Heart right ventricle (tissue), 16 donors: ENCODE measurements around the gene PCGF5. TPM values are rescaled to one million over a fixed set of nuclear protein-coding genes. Genes with fewer than 3 reads are reported as not detected.

Source experiments
- ATAC-seq, 8 donors: fragments of 200-7000 bp; cut with Tn5 transposase; one replicate each; pipeline ENCODE4 v1.9.1; 2020; ENCODE audit warnings: mild to moderate bottlenecking in 8 of 8, moderate library complexity in 8 of 8, moderate number of reproducible peaks in 1 of 8
- DNase-seq, 2 donors: peaks; one replicate each; pipeline ENCODE4 v3.0.0-alpha.2; 2020
- H3K27ac ChIP-seq, 10 donors: fragments of 200-600 bp; sonication (generic) in 2 of 10; one replicate each; pipeline versions ENCODE4 v1.5.0 to v1.8.0; 2020 to 2022; ENCODE audit warnings: mild to moderate bottlenecking in 3 of 10
- H3K27me3 ChIP-seq, 7 donors: fragments of 200-600 bp; one replicate each; pipeline ENCODE4 v1.8.0; 2021 to 2022; ENCODE audit warnings: mild to moderate bottlenecking in 2 of 7
- H3K36me3 ChIP-seq, 9 donors: fragments of 200-600 bp; sonication (generic) in 1 of 9; one replicate each; pipeline versions ENCODE4 v1.5.0 to v1.8.0; 2020 to 2022; ENCODE audit warnings: mild to moderate bottlenecking in 2 of 9
- H3K4me1 ChIP-seq, 9 donors: fragments of 200-600 bp; sonication (generic) in 1 of 9; one replicate each; pipeline versions ENCODE4 v1.5.0 to v1.8.0; 2020 to 2022; ENCODE audit warnings: mild to moderate bottlenecking in 4 of 9
- H3K4me3 ChIP-seq, 10 donors: fragments of 200-600 bp; sonication (generic) in 2 of 10; one replicate each; pipeline versions ENCODE4 v1.5.0 to v1.8.0; 2020 to 2022; ENCODE audit warnings: mild to moderate bottlenecking in 7 of 10, moderate library complexity in 2 of 10
- H3K9me3 ChIP-seq, 11 donors: fragments of 200-600 bp in 10 of 11; sonication (generic) in 2 of 11; one replicate each; pipeline versions ENCODE4 v1.5.0 to v1.8.0; 2013 to 2022; ENCODE audit warnings: mild to moderate bottlenecking in 2 of 11, control low read depth in 1 of 11, moderate library complexity in 1 of 11
- CTCF ChIP-seq, 9 donors: fragments of 200-600 bp; sonication (generic) in 2 of 9; IDR thresholded peaks; one replicate each; pipeline versions ENCODE4 v1.5.0 to v1.8.0; 2021 to 2022; ENCODE audit warnings: antibody characterized with exemption in 9 of 9, mild to moderate bottlenecking in 5 of 9, moderate library complexity in 1 of 9
- WGBS, 2 donors: extraction: QIAGEN DNeasy Blood & Tissue Kit; methylation state at CpG; one replicate each; pipeline ENCODE4 v1.1.7; 2013; ENCODE audit warnings: inconsistent platforms in 1 of 2; 5-methylcytosine and 5-hydroxymethylcytosine counted together
- intact Hi-C, 10 donors: fragments of 100-400 bp; cut with DNase I; formaldehyde crosslinking; loops; one replicate each; pipeline versions ENCODE4 v1.11.1 to v1.14.2; 2022
- polyA plus RNA-seq, 2 donors: library from polyadenylated mRNA; stranded (reverse); fragments of 200-250 nt; gene quantifications; one replicate each; pipeline ENCODE4 v1.2.3, GENCODE V29; 2013
- total RNA-seq, 10 donors: library from RNA; stranded (reverse); fragmentation: NEBNext Ultra II Directional in 3 of 10; extraction: Animal tissue kit (Norgen Biotek cat#: 25700) in 3 of 10; gene quantifications; one replicate each; pipeline versions ENCODE4 v1.2.1 to v1.2.4, GENCODE V29; 2021 to 2023
- donor health status: Arrhythmogenic right ventricular cardiomyopathy.
- donor health status: ischemic (EF 13 %, LVEDD 7.1; RV severe dilation, severe dysfunction).
- donor health status: healthy with polysubstance abuse.
- donor health status: DM: no; HTN: yes; CAD: no.
- donor health status: DM: no; HTN: no; CAD: no.
- donor health status: ischemic (EF 25% LVEDD 6.9; RV normal size, moderate dysfunction).
- donor health status: ischemic (EF 25% LVEDD 5.7; RV mildly dilated, moderate dysfunction).
- donor health status: healthy.
- donor health status: DM: yes; HTN: yes; CAD: no.
- donor health status: Ischemic cardiomyopathy.
- donor health status: ischemic (EF 35%, LVEDD 5.7; RV mildly dilated, moderate dysfunction).
- donor health status: nonischemic (EF 11% LVEDD 7.7; RV severe dilation, severe dysfunction).
- donor health status: DM: yes; HTN: yes; CAD: no.
- donor health status: PGD.
- donor health status: ischemic (EF 29% LVEDD 5.4; RV normal size, mild dysfunction).
- donor health status: nonischemic (EF 23%, LVEDD 6.1; RV moderate dilation, normal function).

Gene PCGF5
- total and polyA plus RNA-seq, 12 donors = 46.2 to 104 (median 76.5) TPM

GRCh38 chr10:91197127-91197526 is 23.3 kb upstream of the PCGF5 start:
- ATAC-seq (peak in 6 of 8 donors; percentile 34 to 76 (median 46)), DNase-seq (peak in 1 of 2 donors; percentile 20)
- Histone ChIP-seq H3K27me3 (no peaks in the 10 kb centered on the region), H3K4me1 (peaks cover 0 to 82% (median 59%) of the 10 kb centered on the region in 9 donors), H3K4me3 (peak overlapping the region in 1 of 10 donors; percentile 3), H3K36me3 (no peaks in the 10 kb centered on the region), H3K27ac (peak overlapping the region in 4 of 10 donors; percentile 13 to 85 (median 26)), H3K9me3 (no peaks in the 10 kb centered on the region)
- WGBS, 2 donors = 41 to 47% methylated on average over 12 of the region's 12 CpGs
- intact Hi-C loops = no loop called here
- TF ChIP-seq CTCF (IDR thresholded peaks at IDR 0.05) = peak in 1 of 9 donors; percentile 24

DNA sequence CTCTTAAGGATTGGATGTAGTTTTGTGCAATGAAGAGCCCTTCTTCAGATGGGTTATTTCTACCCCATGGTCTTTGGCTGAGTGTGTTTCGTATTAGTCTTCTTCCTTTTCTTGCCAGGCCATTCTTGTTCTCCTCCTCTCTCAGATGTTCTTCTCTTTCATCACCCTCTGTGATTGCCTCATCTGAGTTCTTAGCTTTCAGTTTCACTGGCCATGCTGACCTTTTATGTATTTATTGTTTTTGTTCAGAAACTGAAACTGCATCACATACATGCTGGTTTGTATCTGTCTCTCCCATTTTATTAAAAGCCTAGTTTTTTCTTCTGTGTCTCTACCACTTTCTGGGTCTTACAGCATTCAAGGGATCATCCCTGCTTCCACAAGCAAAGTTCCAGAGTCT is 21.7 kb upstream of the PCGF5 start:
- intact Hi-C loops = no loop called here

GRCh38 chr10:91200314-91201212 is 19.9 kb upstream of the PCGF5 start:
- intact Hi-C loops = no loop called here
- DNase-seq = peak in 1 of 2 donors; percentile 54
- no peak for TF ChIP-seq CTCF (IDR thresholded peaks at IDR 0.05)
- Histone ChIP-seq H3K4me3 (no peak overlapping the region), H3K36me3 (no peaks in the 10 kb centered on the region), H3K27me3 (no peaks in the 10 kb centered on the region), H3K27ac (peak overlapping the region in 7 of 10 donors; percentile 50 to 85 (median 64)), H3K9me3 (no peaks in the 10 kb centered on the region), H3K4me1 (peaks cover 0 to 88% (median 65%) of the 10 kb centered on the region in 9 donors)
- peak; percentile 43 to 92 (median 80) for ATAC-seq
- 44 to 47% methylated on average over 5 of the region's 5 CpGs for WGBS, 2 donors

More for the DNA sequence above, 21.7 kb upstream of the PCGF5 start:
- ATAC-seq (peak in 6 of 8 donors; percentile 13 to 66 (median 30)), DNase-seq (no peak)
- no peak overlapping the region for H3K4me3 ChIP-seq
- H3K9me3 ChIP-seq = no peaks in the 10 kb centered on the region
- 38 to 65% methylated on average over 1 of the region's 1 CpG for WGBS, 2 donors
- H3K27ac ChIP-seq = peak overlapping the region in 8 of 10 donors; percentile 7 to 85 (median 47)
- no peaks in the 10 kb centered on the region for H3K27me3 ChIP-seq
- TF ChIP-seq CTCF (IDR thresholded peaks at IDR 0.05) = no peak
- H3K36me3 ChIP-seq = no peaks in the 10 kb centered on the region
- peaks cover 0 to 80% (median 59%) of the 10 kb centered on the region in 9 donors for H3K4me1 ChIP-seq

- intact Hi-C loops = no loop called here
- Histone ChIP-seq H3K9me3 (no peaks in the 10 kb centered on the region), H3K27ac (peak overlapping the region in 7 of 10 donors; percentile 13 to 85 (median 60)), H3K36me3 (no peaks in the 10 kb centered on the region), H3K4me1 (peaks cover 0 to 87% (median 68%) of the 10 kb centered on the region in 9 donors), H3K27me3 (no peaks in the 10 kb centered on the region), H3K4me3 (no peak overlapping the region)
- ATAC-seq (peak in 2 of 8 donors; percentile 8 to 42), DNase-seq (no peak)
- TF ChIP-seq CTCF (IDR thresholded peaks at IDR 0.05) = no peak
- 43 to 45% methylated on average over 3 of the region's 3 CpGs for WGBS, 2 donors
These were observed 19.1 kb upstream of the PCGF5 start for GRCh38 chr10:91201213-91201996.
